Pulmonary artery endothelial cell (primary cell): ENCODE measurements around the gene WNT3A. TPM values are rescaled to one million over a fixed set of nuclear protein-coding genes. Genes with fewer than 3 reads are reported as not detected.

ENCODE experiments used
- DNase-seq: peaks from one replicate; pipeline ENCODE4 v3.0.0-alpha.2; 2011; ENCODE audit warnings: low read depth, low spot score
- total RNA-seq: library from RNA; depleted of rRNA; stranded (reverse); fragments of >200 nt; gene quantifications from 2 replicates; pipeline ENCODE4 v1.2.3, GENCODE V29; 2014

WNT3A gene
- total RNA-seq, 1 donor from 2014 or later, result not detected

- no peak for DNase-seq
These were observed 94.2 kb downstream of the WNT3A start for GRCh38 chr1:228100822-228101613.

- DNase-seq, result no peak
These were observed 94.8 kb downstream of the WNT3A start for GRCh38 chr1:228101614-228101993.

- no peak for DNase-seq
These were observed 95.4 kb downstream of the WNT3A start for GRCh38 chr1:228101994-228102790.

GRCh38 chr1:228102791-228103620 is 96.2 kb downstream of the WNT3A start, which contains the start of gene C1orf35:
C1orf35 (minus strand) TSS chr1:228103325; CDS start chr1:228103227, 98 bp downstream.
- peak; percentile 64 for DNase-seq

- DNase-seq, result no peak
These were observed 97.9 kb downstream of the WNT3A start for GRCh38 chr1:228104526-228105269.

GRCh38 chr1:228105270-228105995 is 98.6 kb downstream of the WNT3A start:
- DNase-seq, result no peak

- DNase-seq, result no peak
These were observed 99.4 kb downstream of the WNT3A start for GRCh38 chr1:228105996-228106799.

- DNase-seq, result no peak
These were observed 99.9 kb downstream of the WNT3A start for GRCh38 chr1:228106800-228107054.

GRCh38 chr1:228107636-228108035 is 100.8 kb downstream of the WNT3A start:
- no peak for DNase-seq

GRCh38 chr1:228108055-228108690 is 101.4 kb downstream of the WNT3A start:
- no peak for DNase-seq

GRCh38 chr1:228108742-228109072 is 101.9 kb downstream of the WNT3A start:
- no peak for DNase-seq

- peak; percentile 85 for DNase-seq
These were observed 102.5 kb downstream of the WNT3A start, which contains the start of gene MRPL55 for GRCh38 chr1:228109073-228109961. MRPL55 (minus strand) TSS chr1:228109299; CDS start chr1:228108260, 1,039 bp downstream.

- DNase-seq, result no peak
These were observed 103.2 kb downstream of the WNT3A start for GRCh38 chr1:228109962-228110488.

GRCh38 chr1:228110556-228110955 is 103.8 kb downstream of the WNT3A start:
- no peak for DNase-seq
